Stimulated activated naive CD8-positive, alpha-beta T cell treated with anti-CD3 and anti-CD28 coated beads, Interleukin-15, amount 100 ng/mL, for 72 hours (primary cell): ENCODE data around the gene PCYOX1L.

Source experiments
- ATAC-seq: fragments of 150-1000 bp; cut with Tn5 transposase; 2 replicates; pipeline ENCODE4 v1.10.0; 2021; ENCODE audit warnings: mild to moderate bottlenecking, moderate library complexity
- DNase-seq, 2 donors: peaks; one replicate each; pipeline ENCODE4 v3.0.0; 2021 to 2022
- H3K27ac Mint-ChIP-seq, 2 donors: one replicate each; pipeline ENCODE4 v1.8.0; 2022; ENCODE audit warnings: mild to moderate bottlenecking in 2 of 2, mixed read lengths in 2 of 2, moderate library complexity in 2 of 2
- H3K27me3 Mint-ChIP-seq: one replicate; pipeline ENCODE4 v1.8.0; 2022; ENCODE audit warnings: mixed read lengths
- H3K4me1 Mint-ChIP-seq: one replicate; pipeline ENCODE4 v1.8.0; 2022; ENCODE audit warnings: mild to moderate bottlenecking, mixed read lengths
- H3K4me3 Mint-ChIP-seq, 2 donors: one replicate each; pipeline ENCODE4 v1.8.0; 2022; ENCODE audit warnings: mild to moderate bottlenecking in 2 of 2, mixed read lengths in 2 of 2, moderate library complexity in 1 of 2
- H3K9me3 Mint-ChIP-seq, 2 donors: one replicate each; pipeline ENCODE4 v1.8.0; 2022; ENCODE audit warnings: mixed read lengths in 2 of 2

The PCYOX1L gene

GRCh38 chr5:149357370-149358293 lies at the start of gene PCYOX1L:
PCYOX1L (plus strand) TSS chr5:149358046; CDS start chr5:149358069, 23 bp downstream.
- peak within 1 kb of the TSS; percentile 97 to 98 for H3K4me3 Mint-ChIP-seq
- ATAC-seq, result peak; percentile 98
- peak; percentile 92 to 98 for DNase-seq
- H3K9me3 Mint-ChIP-seq, result no peaks in the 10 kb centered on the region
- no peaks in the 10 kb centered on the region for H3K27me3 Mint-ChIP-seq
- peaks cover 75% of the 10 kb centered on the region for H3K4me1 Mint-ChIP-seq
- peak within 1 kb of the TSS; percentile 90 to 94 for H3K27ac Mint-ChIP-seq

GRCh38 chr5:149309354-149309753 lies 48.5 kb upstream of the PCYOX1L start:
- no peaks in the 10 kb centered on the region for H3K9me3 Mint-ChIP-seq
- no peaks in the 10 kb centered on the region for H3K27me3 Mint-ChIP-seq
- no peak overlapping the region for H3K27ac Mint-ChIP-seq
- ATAC-seq (no peak), DNase-seq (no peak)
- H3K4me1 Mint-ChIP-seq, result peaks cover 8% of the 10 kb centered on the region
- H3K4me3 Mint-ChIP-seq, result no peak overlapping the region

- ATAC-seq, result no peak
- DNase-seq, result no peak
- Mint-ChIP-seq H3K9me3 (no peaks in the 10 kb centered on the region), H3K27me3 (no peaks in the 10 kb centered on the region), H3K27ac (peak overlapping the region in 1 of 2 donors; percentile 61), H3K4me1 (peaks cover 8% of the 10 kb centered on the region), H3K4me3 (no peak overlapping the region)
These were observed 47.4 kb upstream of the PCYOX1L start for GRCh38 chr5:149310488-149310887.

GRCh38 chr5:149310947-149311658 lies 46.7 kb upstream of the PCYOX1L start:
- peaks cover 8% of the 10 kb centered on the region for H3K4me1 Mint-ChIP-seq
- H3K9me3 Mint-ChIP-seq, result no peaks in the 10 kb centered on the region
- H3K4me3 Mint-ChIP-seq, result no peak overlapping the region
- H3K27ac Mint-ChIP-seq, result peak overlapping the region in 1 of 2 donors; percentile 61
- ATAC-seq (no peak), DNase-seq (no peak)
- H3K27me3 Mint-ChIP-seq, result no peaks in the 10 kb centered on the region

GRCh38 chr5:149313151-149313841 lies 44.5 kb upstream of the PCYOX1L start:
- no peak for DNase-seq
- Mint-ChIP-seq H3K27me3 (no peaks in the 10 kb centered on the region), H3K4me1 (peaks cover 8% of the 10 kb centered on the region), H3K4me3 (no peak overlapping the region), H3K27ac (no peak overlapping the region), H3K9me3 (no peaks in the 10 kb centered on the region)
- no peak for ATAC-seq

GRCh38 chr5:149314571-149315111 lies 43.2 kb upstream of the PCYOX1L start:
- DNase-seq (no peak), ATAC-seq (peak; percentile 53)
- H3K27me3 Mint-ChIP-seq, result no peaks in the 10 kb centered on the region
- no peak overlapping the region for H3K4me3 Mint-ChIP-seq
- no peaks in the 10 kb centered on the region for H3K9me3 Mint-ChIP-seq
- peaks cover 8% of the 10 kb centered on the region for H3K4me1 Mint-ChIP-seq
- H3K27ac Mint-ChIP-seq, result no peak overlapping the region

GRCh38 chr5:149315753-149316152 lies 42.1 kb upstream of the PCYOX1L start:
- H3K27me3 Mint-ChIP-seq, result no peaks in the 10 kb centered on the region
- H3K27ac Mint-ChIP-seq, result no peak overlapping the region
- H3K4me3 Mint-ChIP-seq, result no peak overlapping the region
- DNase-seq, result no peak
- H3K4me1 Mint-ChIP-seq, result peaks cover 7% of the 10 kb centered on the region
- no peaks in the 10 kb centered on the region for H3K9me3 Mint-ChIP-seq
- ATAC-seq, result no peak

- no peak overlapping the region for H3K27ac Mint-ChIP-seq
- ATAC-seq, result peak; percentile 44
- DNase-seq, result peak in 1 of 2 donors; percentile 27
- H3K9me3 Mint-ChIP-seq, result no peaks in the 10 kb centered on the region
- no peak overlapping the region for H3K4me3 Mint-ChIP-seq
- H3K4me1 Mint-ChIP-seq, result no peaks in the 10 kb centered on the region
- H3K27me3 Mint-ChIP-seq, result no peaks in the 10 kb centered on the region
These were observed 40.4 kb upstream of the PCYOX1L start for GRCh38 chr5:149317281-149318048.

GRCh38 chr5:149319174-149319573 lies 38.7 kb upstream of the PCYOX1L start:
- ATAC-seq (no peak), DNase-seq (no peak)
- H3K4me3 Mint-ChIP-seq, result no peak overlapping the region
- no peaks in the 10 kb centered on the region for H3K4me1 Mint-ChIP-seq
- no peak overlapping the region for H3K27ac Mint-ChIP-seq
- no peaks in the 10 kb centered on the region for H3K9me3 Mint-ChIP-seq
- no peaks in the 10 kb centered on the region for H3K27me3 Mint-ChIP-seq

- Mint-ChIP-seq H3K9me3 (no peaks in the 10 kb centered on the region), H3K4me1 (no peaks in the 10 kb centered on the region), H3K27ac (no peak overlapping the region), H3K4me3 (no peak overlapping the region), H3K27me3 (no peaks in the 10 kb centered on the region)
- DNase-seq, result no peak
- ATAC-seq, result no peak
These were observed 37.0 kb upstream of the PCYOX1L start for GRCh38 chr5:149320791-149321330.

GRCh38 chr5:149322518-149322917 lies 35.3 kb upstream of the PCYOX1L start:
- H3K4me3 Mint-ChIP-seq, result no peak overlapping the region
- ATAC-seq, result no peak
- no peaks in the 10 kb centered on the region for H3K4me1 Mint-ChIP-seq
- H3K9me3 Mint-ChIP-seq, result no peaks in the 10 kb centered on the region
- no peaks in the 10 kb centered on the region for H3K27me3 Mint-ChIP-seq
- H3K27ac Mint-ChIP-seq, result no peak overlapping the region
- no peak for DNase-seq

- H3K9me3 Mint-ChIP-seq, result no peaks in the 10 kb centered on the region
- ATAC-seq (no peak), DNase-seq (no peak)
- no peaks in the 10 kb centered on the region for H3K27me3 Mint-ChIP-seq
- no peaks in the 10 kb centered on the region for H3K4me1 Mint-ChIP-seq
- no peak overlapping the region for H3K4me3 Mint-ChIP-seq
- no peak overlapping the region for H3K27ac Mint-ChIP-seq
These were observed 34.6 kb upstream of the PCYOX1L start for GRCh38 chr5:149323210-149323609.

- no peaks in the 10 kb centered on the region for H3K27me3 Mint-ChIP-seq
- peak overlapping the region in 1 of 2 donors; percentile 23 for H3K27ac Mint-ChIP-seq
- DNase-seq (no peak), ATAC-seq (no peak)
- no peaks in the 10 kb centered on the region for H3K4me1 Mint-ChIP-seq
- H3K4me3 Mint-ChIP-seq, result no peak overlapping the region
- no peaks in the 10 kb centered on the region for H3K9me3 Mint-ChIP-seq
These were observed 34.1 kb upstream of the PCYOX1L start for GRCh38 chr5:149323621-149324205.

- no peak for DNase-seq
- H3K9me3 Mint-ChIP-seq, result no peaks in the 10 kb centered on the region
- peak overlapping the region in 1 of 2 donors; percentile 62 for H3K27ac Mint-ChIP-seq
- no peaks in the 10 kb centered on the region for H3K4me1 Mint-ChIP-seq
- H3K4me3 Mint-ChIP-seq, result no peak overlapping the region
- ATAC-seq, result no peak
- H3K27me3 Mint-ChIP-seq, result no peaks in the 10 kb centered on the region
These were observed 33.2 kb upstream of the PCYOX1L start for GRCh38 chr5:149324641-149325040.
